Activated CD8-positive, alpha-beta memory T cell treated with anti-CD3 and anti-CD28 coated beads for 36 hours (primary cell): ENCODE data around the gene POLRMT. TPM values are rescaled to one million over a fixed set of nuclear protein-coding genes. Genes with fewer than 3 reads are reported as not detected.

Experiments
- CTCF ChIA-PET: fragments of 350-600 bp; sonication (Branson Sonifier 250); formaldehyde crosslinking; loops from one replicate; lab custom pipeline; 2021; ENCODE audit warnings: antibody characterized with exemption; lab: Charles Lee
- POLR2A ChIA-PET: fragments of 350-600 bp; sonication (Branson Sonifier 250); formaldehyde crosslinking; loops from one replicate; lab custom pipeline; 2021; ENCODE audit warnings: antibody characterized with exemption; lab: Charles Lee
- total RNA-seq, 2 experiments: library from RNA; stranded (reverse); gene quantifications; one replicate each; pipeline ENCODE4 v1.2.3, GENCODE V29; 2021

POLRMT gene
- total RNA-seq, 2 experiments from 2014 or later: 79.9 to 81.1 TPM

DNA sequence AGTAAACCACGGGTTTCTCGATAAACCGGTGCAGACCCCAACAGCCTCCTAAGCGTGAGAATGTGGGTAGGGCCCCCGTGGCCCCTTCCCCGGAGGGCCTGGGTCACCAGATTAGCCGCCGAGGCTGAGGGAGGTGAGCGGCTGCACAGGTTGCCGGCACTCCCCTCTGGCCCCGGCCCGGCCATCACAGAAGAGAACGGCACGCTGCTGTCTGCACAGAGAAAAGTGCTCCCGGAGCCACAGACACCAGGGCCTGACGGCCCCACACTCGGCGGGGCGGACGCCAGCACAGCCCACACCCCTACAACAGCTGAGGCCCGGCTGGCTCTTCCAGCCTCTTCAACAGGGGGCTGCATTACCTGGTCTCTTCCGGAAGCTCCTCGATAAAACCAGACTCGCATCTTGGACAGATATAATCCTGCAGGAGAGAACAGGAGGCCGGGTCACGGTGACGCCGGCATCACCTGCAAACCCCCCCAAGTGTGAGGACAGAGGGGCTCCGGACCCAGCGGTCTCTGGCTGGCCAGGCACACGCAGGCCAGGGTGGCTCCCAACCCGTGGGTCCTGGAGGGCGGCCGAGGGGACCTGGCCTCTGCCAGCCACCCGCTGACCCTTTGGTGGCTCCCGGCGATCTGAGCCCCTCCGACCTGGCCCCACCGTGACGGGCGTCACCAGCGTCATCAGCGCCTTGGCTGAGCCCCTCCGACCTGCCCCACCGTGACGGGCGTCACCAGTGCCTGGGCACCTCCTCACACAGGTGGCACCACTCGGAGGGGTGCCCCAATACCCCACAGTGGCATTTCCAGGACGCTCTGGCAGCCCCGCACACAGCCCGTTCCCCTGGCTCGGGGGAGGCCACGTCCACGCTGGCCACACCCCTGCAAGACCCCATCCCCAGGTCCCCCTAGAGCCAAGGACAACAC, 19.4 kb upstream of the POLRMT start:
- ChIA-PET POLR2A (no interaction called here), CTCF (no interaction called here)

DNA sequence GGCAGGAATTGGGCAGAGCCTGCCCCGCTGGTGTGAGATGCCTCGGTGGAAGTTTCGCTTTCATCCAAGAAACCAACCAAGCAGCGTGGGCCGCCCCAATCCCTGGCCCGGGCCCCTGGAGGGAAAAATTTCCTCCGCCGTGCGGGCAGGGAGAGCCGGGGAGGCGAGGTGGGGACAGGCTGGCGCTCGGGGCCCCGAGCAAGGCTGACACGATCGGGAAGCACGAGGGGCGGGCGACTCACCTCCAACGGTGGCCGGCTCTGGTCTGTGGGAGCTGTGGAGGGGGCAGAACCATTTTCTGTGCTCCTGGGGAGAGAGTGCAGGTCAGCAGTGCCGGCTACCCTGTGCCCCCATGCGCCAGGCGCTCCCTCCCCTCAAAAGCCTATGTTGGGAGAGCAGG, 18.7 kb upstream of the POLRMT start:
- ChIA-PET POLR2A (no interaction called here), CTCF (no interaction called here)

- ChIA-PET CTCF (no interaction called here), POLR2A (interaction anchor here (0.7 kb wide), 2 partner anchors 8 to 9 kb away, joined by 5 to 13 read pairs; no protein-coding TSS in a partner anchor)
Measured at GRCh38 chr19:651114-651818, 17.9 kb upstream of the POLRMT start.

- ChIA-PET POLR2A (interaction anchor here (0.6 to 0.7 kb wide), 2 partner anchors 10 to 108 kb away, joined by 13 to 14 read pairs; no protein-coding TSS in a partner anchor), CTCF (no interaction called here)
Measured at GRCh38 chr19:650121-650520, 16.8 kb upstream of the POLRMT start.

DNA sequence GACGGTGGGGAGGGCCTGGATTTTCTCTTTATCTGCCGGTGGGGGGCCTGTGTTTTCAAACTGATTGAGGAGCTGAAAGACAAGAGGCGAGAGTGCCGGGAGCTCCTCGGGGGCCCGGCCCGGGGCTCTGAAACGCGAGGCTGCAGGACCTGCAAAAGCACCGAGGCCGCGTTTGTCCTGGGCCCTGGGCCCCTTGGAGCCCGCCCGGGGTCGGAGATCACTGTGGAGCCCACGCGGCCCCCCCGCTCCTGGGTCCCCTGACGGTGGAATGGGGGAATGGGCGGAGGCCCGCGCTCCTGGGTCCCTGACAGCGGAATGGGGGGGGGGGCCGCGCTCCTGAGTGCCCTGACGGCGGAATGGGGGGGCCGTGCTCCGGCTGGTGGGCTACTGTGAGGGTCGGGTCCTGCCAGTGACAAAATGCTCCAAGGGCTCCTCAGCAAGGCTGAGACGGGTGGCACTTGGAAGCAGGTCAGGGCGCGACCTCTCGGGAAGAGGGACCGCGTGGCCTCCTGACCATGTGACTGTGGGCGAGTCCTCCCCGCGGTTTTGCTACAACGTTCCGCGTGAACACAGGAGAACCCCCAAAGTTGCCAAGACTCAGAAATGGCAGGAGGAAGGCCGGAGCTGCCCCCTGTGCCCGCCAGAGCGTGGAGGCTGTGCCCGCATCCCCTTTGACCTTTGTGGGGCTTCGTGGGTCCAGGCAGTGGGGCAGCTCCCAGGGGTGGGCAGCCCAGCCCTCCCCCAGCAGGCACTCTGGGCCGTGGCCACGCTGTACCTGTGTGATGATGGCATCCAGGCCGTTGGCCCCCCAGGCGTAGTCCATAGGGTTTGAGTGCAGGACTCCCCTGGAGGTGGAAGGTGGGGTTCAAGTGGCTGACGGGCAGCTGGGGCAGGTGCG, 15.8 kb upstream of the POLRMT start:
- POLR2A ChIA-PET: no interaction called here

DNA sequence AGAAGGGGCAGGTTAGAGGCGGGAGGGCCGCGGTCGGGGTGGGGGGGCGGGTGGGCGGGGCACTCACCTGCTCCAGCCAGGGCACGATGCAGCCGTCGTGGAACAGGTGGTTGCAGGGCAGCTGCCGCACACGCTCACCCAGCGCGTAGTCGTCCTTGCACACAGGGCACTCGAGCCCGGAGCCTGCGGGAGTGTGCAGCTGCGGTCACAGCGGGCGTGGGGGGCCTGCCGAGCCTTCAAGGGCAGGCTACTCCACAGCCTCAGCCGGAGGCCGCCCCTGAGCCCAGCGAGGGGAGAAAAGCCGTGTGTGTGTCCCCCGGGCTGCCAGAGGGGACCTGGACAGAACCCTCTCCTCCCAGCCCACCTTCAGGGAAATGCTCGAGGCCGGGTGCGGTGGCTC, 15.0 kb upstream of the POLRMT start:
- POLR2A ChIA-PET: no interaction called here

More for the DNA sequence above, 15.8 kb upstream of the POLRMT start:
- CTCF ChIA-PET: interaction anchor here (0.7 to 0.9 kb wide), 3 partner anchors 12 to 127 kb away, joined by 3 read pairs; no protein-coding TSS in a partner anchor

DNA sequence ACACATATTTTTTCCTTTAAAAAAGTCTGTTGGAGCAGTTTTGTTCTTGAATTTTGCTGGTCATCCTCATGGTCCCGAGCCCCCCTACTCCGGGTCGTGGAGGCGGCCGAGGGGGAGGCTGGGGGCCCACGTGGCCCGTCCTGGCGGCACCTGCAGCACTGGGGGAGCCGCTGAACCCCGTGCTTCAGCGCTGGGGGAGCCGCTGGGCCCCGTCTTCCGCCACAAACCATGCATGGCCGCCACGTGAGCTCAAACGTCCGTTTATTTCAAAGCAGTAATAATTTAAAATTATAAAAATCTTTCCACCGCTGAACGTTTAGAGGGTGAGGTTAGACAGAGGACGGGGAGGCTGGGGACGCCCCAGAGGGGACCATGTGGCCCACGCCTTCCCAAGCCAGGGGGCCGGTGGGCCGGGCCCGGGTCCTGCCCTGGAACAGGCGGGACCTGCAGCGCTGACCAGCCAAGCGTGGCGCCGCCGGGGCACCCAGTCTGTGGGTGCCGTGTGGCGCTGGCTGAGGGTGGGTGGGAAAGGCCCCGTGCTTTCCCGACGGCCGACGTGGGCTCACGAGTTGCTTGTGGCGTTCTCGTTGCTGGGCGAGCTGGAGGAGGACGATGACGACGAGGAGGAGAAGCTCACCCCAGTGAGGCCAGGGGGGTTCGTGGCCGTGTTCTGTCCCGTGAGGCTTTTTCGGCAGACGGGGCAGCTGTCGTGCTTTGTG, 14.4 kb upstream of the POLRMT start:
- POLR2A ChIA-PET: no interaction called here
- CTCF ChIA-PET: no interaction called here

More for the DNA sequence above, 15.0 kb upstream of the POLRMT start:
- CTCF ChIA-PET: interaction anchor here (0.7 kb wide), 1 partner anchor 126 kb away, joined by 3 read pairs; no protein-coding TSS in a partner anchor

DNA sequence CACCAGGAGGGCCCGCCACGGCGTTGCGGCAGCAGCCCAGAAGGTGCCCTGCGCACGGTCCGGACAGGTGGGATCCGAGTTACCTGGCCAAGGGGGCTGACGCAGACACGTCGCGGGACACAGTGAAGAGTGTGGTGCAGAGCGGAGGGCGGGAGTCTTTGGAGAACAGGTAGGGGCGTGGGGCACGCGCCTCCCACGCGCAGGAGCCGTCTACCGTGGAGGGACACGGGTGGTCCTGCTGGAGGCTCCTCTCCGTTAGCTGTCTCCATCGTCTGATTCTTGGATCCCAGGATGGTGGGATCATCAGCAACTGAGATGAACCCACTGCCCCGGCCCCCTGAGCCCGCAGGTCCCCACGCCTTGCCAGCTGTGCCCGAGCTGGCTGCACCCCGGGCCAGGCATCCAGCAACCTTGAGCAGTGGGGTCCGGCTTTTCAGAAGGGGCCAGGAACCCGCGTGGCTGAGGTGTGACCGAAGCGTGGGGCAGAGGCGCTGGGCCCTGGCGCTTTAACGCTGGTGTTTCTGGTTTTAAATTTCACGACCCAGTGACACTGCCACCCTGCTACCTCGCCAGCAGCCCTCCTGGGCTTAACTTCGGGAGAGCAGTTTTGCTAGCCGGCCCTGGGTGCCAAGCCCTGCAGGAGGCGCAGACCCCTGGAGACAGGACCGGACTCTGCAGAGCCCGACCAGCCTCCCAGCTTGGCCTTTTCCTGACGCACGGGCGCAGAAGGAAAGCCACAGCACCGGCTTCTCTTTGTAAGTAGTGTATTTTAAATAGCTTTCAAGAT, 13.6 kb upstream of the POLRMT start:
- CTCF ChIA-PET: no interaction called here
- POLR2A ChIA-PET: no interaction called here

DNA sequence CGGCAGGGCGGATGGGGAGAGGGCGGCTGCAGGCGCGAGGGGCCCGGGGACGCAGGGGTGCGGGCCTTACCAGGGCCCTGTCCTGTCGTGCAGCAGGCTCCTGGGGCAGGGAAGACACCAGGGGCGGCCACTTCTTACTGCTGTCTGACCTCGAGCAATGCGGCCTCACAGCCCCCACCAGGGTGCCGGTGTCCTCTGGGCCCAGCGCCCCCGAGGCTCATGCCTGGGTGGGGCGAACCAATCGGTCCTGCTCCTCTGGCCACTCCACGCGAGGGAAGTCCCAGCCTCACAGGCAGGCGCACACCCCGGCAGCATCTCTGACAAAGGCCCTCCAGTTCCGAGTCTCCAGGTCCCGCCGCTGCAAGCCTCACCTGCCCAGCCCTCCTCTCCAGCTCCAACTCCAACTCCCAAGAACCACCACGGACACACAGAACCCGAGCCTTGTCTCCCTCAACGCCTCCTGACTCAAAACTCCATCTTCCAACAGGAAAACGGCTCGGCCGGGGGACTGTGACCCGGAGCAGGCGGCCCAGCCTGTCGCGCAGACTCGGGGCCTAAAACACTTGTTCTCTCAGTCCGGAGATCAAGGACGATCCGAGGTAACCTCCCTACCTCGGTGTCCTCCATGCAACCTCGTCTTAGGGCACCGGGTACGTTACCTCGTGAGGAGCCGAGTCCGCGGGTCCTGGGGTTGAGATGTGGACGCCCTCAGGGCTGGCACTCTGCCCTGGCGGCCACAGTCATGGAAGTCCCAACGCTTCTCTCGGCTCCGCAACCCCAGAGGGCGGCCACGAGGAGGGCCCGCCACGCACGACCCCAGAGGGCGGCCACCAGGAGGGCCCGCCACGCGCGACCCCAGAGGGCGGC, 12.8 kb upstream of the POLRMT start:
- ChIA-PET CTCF (no interaction called here), POLR2A (no interaction called here)

DNA sequence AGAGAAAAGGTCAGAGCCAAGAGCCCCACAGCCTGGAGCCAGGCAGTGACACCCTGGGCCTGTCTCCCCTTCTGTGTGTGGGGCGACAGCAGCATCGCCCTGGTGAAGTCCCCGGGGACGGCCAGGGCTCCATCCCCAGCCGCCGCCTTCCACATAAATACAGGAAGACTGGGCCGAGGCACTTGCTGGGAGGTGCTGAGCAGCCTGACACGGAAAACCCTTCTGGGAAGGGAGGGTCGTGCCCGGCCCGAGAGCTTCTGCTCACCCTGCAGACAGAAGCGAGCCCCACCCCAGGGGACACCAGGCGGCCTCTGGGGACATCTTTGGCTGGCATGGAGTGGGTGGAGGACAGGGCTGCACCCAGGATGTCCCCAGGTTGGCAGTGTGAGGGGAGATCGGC, 11.5 kb upstream of the POLRMT start:
- POLR2A ChIA-PET: no interaction called here

GRCh38 chr19:644363-644762, 11.0 kb upstream of the POLRMT start:
- POLR2A ChIA-PET: no interaction called here

More for the DNA sequence above, 11.5 kb upstream of the POLRMT start:
- CTCF ChIA-PET: no interaction called here

DNA sequence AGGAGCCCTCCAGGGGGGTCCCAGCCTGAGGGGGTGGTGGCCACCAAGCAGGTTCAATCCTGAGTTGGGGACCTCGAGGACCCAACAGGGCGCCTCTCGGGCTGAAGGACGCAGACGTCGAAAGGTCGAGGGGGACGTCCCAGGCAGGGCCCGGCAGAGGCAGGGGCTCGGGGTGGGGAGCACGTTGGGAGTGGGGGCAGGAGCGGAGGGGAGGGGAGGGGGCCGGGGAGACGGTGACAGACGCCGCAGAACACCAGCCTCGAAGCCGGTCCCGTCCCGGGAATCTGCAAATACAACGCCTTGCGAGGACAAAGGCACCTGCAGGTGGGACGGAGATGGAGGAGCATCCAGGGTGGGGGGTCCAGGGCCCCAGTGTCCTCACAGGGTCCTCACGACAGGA, 10.4 kb upstream of the POLRMT start:
- POLR2A ChIA-PET: no interaction called here
- CTCF ChIA-PET: no interaction called here

More at GRCh38 chr19:644363-644762, 11.0 kb upstream of the POLRMT start:
- CTCF ChIA-PET: no interaction called here

- ChIA-PET POLR2A (no interaction called here), CTCF (no interaction called here)
Measured at GRCh38 chr19:642767-643727, 9.7 kb upstream of the POLRMT start.

DNA sequence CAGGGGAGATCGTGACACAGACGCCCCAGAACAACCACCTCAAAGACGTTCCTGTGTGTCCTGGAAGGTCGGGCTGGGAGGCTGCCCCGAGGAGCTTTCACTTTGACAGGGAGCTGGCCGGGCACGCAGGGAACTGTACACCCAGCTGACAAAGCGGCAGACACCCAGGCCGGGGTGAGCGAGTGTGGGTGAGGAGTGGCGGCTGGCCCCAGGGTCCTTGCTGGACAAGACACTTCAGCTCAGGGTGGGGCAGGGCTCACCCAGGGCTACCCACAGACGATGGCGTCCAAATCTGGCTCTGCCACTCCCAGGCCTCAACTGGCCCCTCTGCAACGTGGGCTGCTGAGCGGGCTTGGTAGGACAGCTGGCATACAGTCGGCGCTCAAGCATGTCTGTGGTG, 8.4 kb upstream of the POLRMT start:
- ChIA-PET CTCF (no interaction called here), POLR2A (interaction anchor here (0.7 kb wide), 1 partner anchor 14 kb away, joined by 4 read pairs; no protein-coding TSS in a partner anchor)

DNA sequence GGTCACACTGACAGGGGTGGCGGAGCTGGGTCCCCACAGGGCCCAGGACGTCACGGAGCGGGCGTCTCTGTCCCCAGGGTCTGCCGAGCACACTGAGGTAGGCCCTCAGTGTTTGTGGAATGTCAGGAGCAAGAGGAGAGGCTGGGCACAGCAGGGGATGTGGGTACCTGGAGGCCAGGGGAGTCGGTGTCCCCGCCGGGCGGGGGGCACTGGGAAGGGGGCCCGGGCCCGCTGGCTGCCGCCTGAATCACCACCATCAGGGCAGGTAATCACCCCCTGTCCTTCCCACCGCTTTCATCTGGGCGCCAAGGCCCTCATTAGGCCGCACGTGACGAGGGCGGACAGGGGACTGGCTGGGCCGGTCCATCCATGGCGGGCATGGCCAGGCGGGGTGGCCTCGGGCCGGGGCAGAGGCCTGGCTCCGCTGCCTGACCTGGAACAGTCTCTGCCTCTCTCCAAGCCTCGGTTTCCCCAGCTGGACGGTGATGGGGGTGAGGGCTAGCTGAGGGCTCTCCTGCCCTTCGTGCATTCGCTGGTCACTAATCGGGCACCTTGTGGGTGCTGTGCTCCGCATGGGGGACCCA, 7.4 kb upstream of the POLRMT start:
- CTCF ChIA-PET: no interaction called here
- POLR2A ChIA-PET: interaction anchor here (0.5 to 0.7 kb wide), 2 partner anchors 9 to 64 kb away, joined by 3 to 4 read pairs; no protein-coding TSS in a partner anchor
